GM18907 (cell line): Measurements from ENCODE around the gene TTC29.
"Not testable (repeated sequence)": the region's sequence is repeated elsewhere in the genome, so short reads cannot be mapped to it uniquely, and the experiment has no call there.

Experiments
- ATAC-seq: cut with Tn5 transposase; IDR thresholded peaks from one replicate; pipeline ENCODE4 v1.9.1; 2021; ENCODE audit warnings: mild to moderate bottlenecking, moderate library complexity; ENCODE audit not compliant: unreplicated experiment

Gene TTC29

GRCh38 chr4:146857298-146857697, 88.4 kb downstream of the TTC29 start:
- no peak for ATAC-seq

GRCh38 chr4:146855761-146856160, 89.9 kb downstream of the TTC29 start:
- no peak for ATAC-seq

GRCh38 chr4:146852360-146852759, 93.3 kb downstream of the TTC29 start:
- no peak for ATAC-seq

DNA sequence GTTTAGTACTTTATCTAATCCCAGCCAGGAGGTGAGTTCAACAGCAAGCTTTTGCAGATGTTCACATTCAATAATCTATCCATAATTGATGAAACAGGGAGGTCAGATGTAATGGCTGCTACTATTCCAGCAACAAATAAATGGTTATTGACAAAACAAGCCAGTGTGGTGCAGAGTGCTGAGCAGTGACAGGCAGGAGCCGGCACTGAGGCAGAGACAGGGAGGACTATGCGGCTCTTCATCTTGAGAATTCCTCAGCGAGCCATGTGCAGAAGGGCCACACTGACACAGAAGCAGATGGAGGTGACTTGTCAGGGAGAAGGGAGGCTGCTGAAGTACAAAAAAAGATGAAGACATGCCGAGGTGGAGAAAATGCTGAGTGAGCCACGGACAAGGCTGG, 98.3 kb downstream of the TTC29 start:
- no peak for ATAC-seq

- no peak for ATAC-seq
Observed at GRCh38 chr4:146846882-146847281, 98.8 kb downstream of the TTC29 start.

GRCh38 chr4:146844761-146845160, 100.9 kb downstream of the TTC29 start:
- ATAC-seq = no peak

DNA sequence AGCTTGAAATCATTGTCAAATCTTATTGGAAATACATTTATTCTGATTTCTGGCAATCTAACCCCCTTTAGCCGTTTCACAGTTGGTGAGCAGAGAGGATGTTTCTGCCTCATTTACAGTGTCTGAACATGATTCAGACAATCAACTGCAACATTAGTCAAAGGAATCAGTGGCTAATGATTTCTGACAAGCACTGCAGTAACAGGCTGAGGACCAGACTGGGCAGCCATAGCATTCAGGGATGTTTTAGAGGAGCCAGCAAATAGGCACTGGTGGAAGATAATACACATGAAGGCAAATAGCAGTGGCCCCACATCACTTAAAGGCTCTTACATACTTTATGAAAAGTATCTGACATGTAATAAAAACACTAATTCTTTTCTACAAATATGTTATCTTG, 102.8 kb downstream of the TTC29 start:
- ATAC-seq = no peak

DNA sequence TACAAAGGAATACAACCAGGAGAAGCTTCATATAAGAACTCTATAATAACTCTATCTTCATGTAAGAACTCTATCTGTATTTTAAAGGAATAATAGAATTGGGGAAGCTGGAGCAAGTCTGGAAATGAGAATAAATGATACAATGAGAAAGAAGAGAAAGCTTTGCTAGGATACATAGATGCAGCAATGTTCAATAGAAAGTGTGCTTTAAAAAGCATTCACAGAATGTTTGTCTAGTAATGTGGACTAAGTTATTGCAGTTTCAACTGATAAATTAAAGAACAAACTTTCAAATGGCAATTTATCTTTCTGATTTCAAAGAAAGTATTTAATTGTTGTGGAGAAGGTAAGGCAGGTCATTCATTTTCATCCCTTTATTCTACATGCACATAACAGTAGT, 104.9 kb downstream of the TTC29 start:
- ATAC-seq = no peak

GRCh38 chr4:146835096-146835495, 110.6 kb downstream of the TTC29 start:
- no peak for ATAC-seq

GRCh38 chr4:146834263-146835034, 111.2 kb downstream of the TTC29 start:
- no peak for ATAC-seq

- ATAC-seq = no peak
Observed at GRCh38 chr4:146833530-146833929, 112.1 kb downstream of the TTC29 start.

DNA sequence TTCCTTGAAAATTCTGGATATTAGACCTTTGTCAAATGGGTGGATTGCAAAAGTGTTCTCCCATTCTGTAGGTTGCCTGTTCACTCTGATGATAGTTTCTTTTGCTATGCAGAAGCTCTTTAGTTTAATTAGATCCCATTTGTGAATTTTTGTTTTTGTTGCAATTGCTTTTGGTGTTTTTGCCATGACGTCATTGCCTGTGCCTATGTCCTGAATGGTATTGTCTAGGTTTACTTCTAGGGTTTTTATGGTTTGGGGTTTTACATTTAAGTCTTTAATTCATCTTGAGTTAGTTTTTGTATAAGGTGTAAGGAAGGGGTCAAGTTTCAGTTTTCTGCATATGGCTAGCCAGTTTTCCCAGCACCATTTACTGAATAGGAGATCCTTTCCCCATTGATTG, 122.7 kb downstream of the TTC29 start:
- not testable (repeated sequence) for ATAC-seq

- ATAC-seq = no peak
Observed at GRCh38 chr4:146814750-146815149, 130.9 kb downstream of the TTC29 start.

- ATAC-seq = no peak
Observed at GRCh38 chr4:146795711-146796110, 150.0 kb downstream of the TTC29 start.

GRCh38 chr4:146793727-146794126, 151.9 kb downstream of the TTC29 start:
- ATAC-seq = no peak

- ATAC-seq = no peak
Observed at GRCh38 chr4:146791439-146791838, 154.2 kb downstream of the TTC29 start.

GRCh38 chr4:146790515-146790914, 155.1 kb downstream of the TTC29 start:
- ATAC-seq = no peak

- ATAC-seq = no peak
Observed at GRCh38 chr4:146787731-146788130, 157.9 kb downstream of the TTC29 start.

DNA sequence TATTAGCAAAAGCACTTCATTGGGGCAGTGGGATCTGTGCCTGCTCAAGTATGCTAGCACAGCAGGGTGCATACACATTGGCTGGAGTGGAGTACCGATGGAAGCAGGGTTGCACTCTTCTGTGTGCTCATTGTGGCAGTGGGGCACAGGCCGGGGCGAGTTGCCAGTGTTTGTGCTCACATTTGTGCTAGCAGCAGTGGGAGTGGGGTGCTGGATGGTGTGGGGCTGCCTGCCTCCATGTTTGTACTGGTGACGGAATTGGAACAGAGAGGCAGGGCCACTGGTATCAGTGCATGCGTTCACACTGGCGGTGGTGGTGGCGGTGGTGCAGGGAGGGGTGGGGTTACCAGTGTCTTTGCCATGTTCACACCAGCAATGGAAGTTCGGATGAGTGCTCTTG, 169.0 kb downstream of the TTC29 start:
- no peak for ATAC-seq

GRCh38 chr4:146763560-146763959, 182.1 kb downstream of the TTC29 start:
- ATAC-seq = no peak

DNA sequence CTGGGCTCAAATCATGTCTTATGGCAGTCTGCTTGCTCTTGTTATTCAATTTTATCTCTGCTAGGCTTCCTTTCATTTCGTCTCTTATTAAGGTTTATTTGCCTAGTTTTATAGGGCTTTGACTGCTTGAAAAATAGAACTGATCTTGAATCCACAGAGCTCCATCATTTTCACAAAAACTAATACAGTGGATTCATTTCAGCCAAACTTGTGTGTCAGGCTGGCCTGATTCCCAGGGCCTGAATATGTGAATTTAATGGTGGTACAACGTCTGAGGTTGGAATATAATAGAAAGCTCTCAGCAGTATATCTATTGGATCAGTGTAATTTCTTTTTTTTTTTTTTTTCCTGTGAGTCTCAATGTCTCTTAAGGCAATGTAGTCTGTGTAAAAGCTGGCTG, 183.6 kb downstream of the TTC29 start:
- ATAC-seq = no peak

DNA sequence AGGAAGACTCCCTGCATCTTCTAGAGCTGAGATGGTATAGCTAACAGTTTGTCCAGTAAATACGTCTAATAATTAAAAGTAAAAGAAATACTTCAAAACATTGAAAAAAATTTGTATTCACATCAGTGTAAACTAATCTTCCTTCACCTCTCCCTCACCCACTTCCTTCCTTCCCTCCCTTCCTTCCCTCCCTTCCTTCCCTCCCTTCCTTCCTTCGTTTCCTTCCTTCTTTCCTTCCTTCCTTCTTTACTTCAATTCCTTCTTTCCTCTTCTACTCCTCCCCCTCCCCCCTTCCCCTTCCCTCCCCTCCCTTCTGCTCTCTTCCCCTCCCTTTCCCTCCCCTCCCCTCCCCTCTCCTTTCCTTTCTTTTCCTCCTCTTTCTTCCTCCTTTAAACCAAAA, 203.2 kb downstream of the TTC29 start:
- no peak for ATAC-seq

DNA sequence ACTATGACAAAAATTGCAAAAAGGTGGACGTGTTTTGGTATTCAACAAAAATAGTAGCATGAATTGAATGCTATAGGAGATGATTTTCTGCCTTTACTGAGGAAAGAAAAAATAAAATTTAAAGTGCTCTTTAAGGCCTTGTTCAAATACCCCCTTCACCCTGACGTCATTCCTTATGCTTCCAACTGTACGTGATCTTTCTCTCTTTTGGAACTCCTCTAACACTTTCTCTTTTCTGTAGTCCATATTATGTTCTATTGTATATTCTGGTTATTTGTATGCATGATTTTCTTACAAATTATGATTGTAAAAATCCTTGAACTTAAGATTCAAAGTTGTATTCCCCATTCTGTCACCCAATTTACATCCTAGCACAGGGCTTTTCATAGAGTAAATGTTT, 206.5 kb downstream of the TTC29 start:
- ATAC-seq = no peak
